Heart left ventricle (tissue), 16 donors: Measurements from ENCODE around the gene PPIB. TPM values are rescaled to one million over a fixed set of nuclear protein-coding genes. Genes with fewer than 3 reads are reported as not detected.

Experiments
- ATAC-seq, 4 donors: fragments of 200-7000 bp; cut with Tn5 transposase; one replicate each; pipeline ENCODE4 v1.9.1; 2020 to 2022; ENCODE audit warnings: moderate library complexity in 4 of 4, mild to moderate bottlenecking in 3 of 4, moderate number of reproducible peaks in 1 of 4
- DNase-seq, 5 donors: peaks; one replicate each; pipeline ENCODE4 v3.0.0-alpha.2; 2020
- H3K27ac ChIP-seq, 12 donors: fragments of 200-600 bp; sonication (generic) in 4 of 12; one replicate each; pipeline versions ENCODE4 v1.5.0 to v1.8.0; 2016 to 2022; ENCODE audit warnings: mild to moderate bottlenecking in 2 of 12
- H3K27me3 ChIP-seq, 9 donors: fragments of 200-600 bp; sonication (generic) in 2 of 9; one replicate each; pipeline versions ENCODE4 v1.5.1 to v1.8.0; 2016 to 2022; ENCODE audit warnings: mild to moderate bottlenecking in 3 of 9
- H3K36me3 ChIP-seq, 9 donors: fragments of 200-600 bp; sonication (generic) in 2 of 9; one replicate each; pipeline versions ENCODE4 v1.5.0 to v1.8.0; 2018 to 2022; ENCODE audit warnings: mild to moderate bottlenecking in 2 of 9
- H3K4me1 ChIP-seq, 12 donors: fragments of 200-600 bp; sonication (generic) in 4 of 12; one replicate each; pipeline versions ENCODE4 v1.5.0 to v1.8.0; 2016 to 2022; ENCODE audit warnings: mild to moderate bottlenecking in 3 of 12
- H3K4me3 ChIP-seq, 12 donors: fragments of 200-600 bp; sonication (generic) in 4 of 12; one replicate each; pipeline versions ENCODE4 v1.5.0 to v1.8.0; 2017 to 2022; ENCODE audit warnings: mild to moderate bottlenecking in 9 of 12, moderate library complexity in 4 of 12
- H3K9me3 ChIP-seq, 12 donors: fragments of 200-600 bp; sonication (generic) in 4 of 12; one replicate each; pipeline versions ENCODE4 v1.5.0 to v1.8.0; 2016 to 2022; ENCODE audit warnings: mild to moderate bottlenecking in 1 of 12
- POLR2A ChIP-seq, 2 donors: fragments of 450-650 bp; IDR thresholded peaks; one replicate each; pipeline ENCODE4 v1.6.1; 2017; ENCODE audit warnings: antibody characterized with exemption in 2 of 2, mild to moderate bottlenecking in 2 of 2, moderate library complexity in 2 of 2
- WGBS, 4 donors: extraction: QIAGEN DNeasy Blood & Tissue Kit in 2 of 4; methylation state at CpG; one replicate each; pipeline versions ENCODE4 v1.1.5 to v1.1.7; 2013 to 2018; 5-methylcytosine and 5-hydroxymethylcytosine counted together
- intact Hi-C, 10 donors: fragments of 100-400 bp; cut with DNase I; formaldehyde crosslinking; loops; one replicate each; pipeline versions ENCODE4 v1.11.1 to v1.14.2; 2022
- long read RNA-seq, 3 donors: library from polyadenylated mRNA; unstranded; transcript quantifications; one replicate each; pipeline ENCODE4 v2.0.0, GENCODE V29; 2020 to 2021
- polyA plus RNA-seq, 2 donors: library from polyadenylated mRNA; stranded (reverse); fragments of 200-250 nt; gene quantifications; one replicate each; pipeline ENCODE4 v1.2.3, GENCODE V29; 2013
- total RNA-seq, 9 donors: library from RNA; depleted of rRNA in 2 of 9; stranded (reverse); fragments of >200 nt in 2 of 9; fragmentation: NEBNext Ultra II Directional in 3 of 9; extraction: Animal tissue kit (Norgen Biotek cat#: 25700) in 3 of 9; gene quantifications; one replicate each; pipeline versions ENCODE4 v1.1.0 to v1.2.4, GENCODE V29; 2016 to 2023
- TF ChIP-seq, protein P1 (sequence below), 12 donors: fragments of 200-600 bp; sonication (generic) in 4 of 12; IDR thresholded peaks; one replicate each; pipeline versions ENCODE4 v1.5.0 to v1.8.0; 2018 to 2022; ENCODE audit warnings: antibody characterized with exemption in 12 of 12, mild to moderate bottlenecking in 5 of 12
- donor health status: ischemic (EF 13 %, LVEDD 7.1; RV severe dilation, severe dysfunction).
- donor health status: healthy with polysubstance abuse.
- donor health status: DM: no; HTN: yes; CAD: no.
- donor health status: DM: no; HTN: no; CAD: no.
- donor health status: ischemic (EF 25% LVEDD 6.9; RV normal size, moderate dysfunction).
- donor health status: ischemic (EF 25% LVEDD 5.7; RV mildly dilated, moderate dysfunction).
- donor health status: healthy.
- donor health status: DM: yes; HTN: yes; CAD: no.
- donor health status: ischemic (EF 35%, LVEDD 5.7; RV mildly dilated, moderate dysfunction).
- donor health status: nonischemic (EF 11% LVEDD 7.7; RV severe dilation, severe dysfunction).
- donor health status: DM: yes; HTN: yes; CAD: no.
- donor health status: PGD.
- donor health status: ischemic (EF 29% LVEDD 5.4; RV normal size, mild dysfunction).
- donor health status: nonischemic (EF 23%, LVEDD 6.1; RV moderate dilation, normal function).

The PPIB gene
- total RNA-seq (100 to 1,000 TPM in 5 of 9 donors, 10 to 100 TPM in 4; 73.7 to 239 (median 113) TPM), polyA plus RNA-seq (100 to 1,000 TPM; 142 to 341 TPM)
- long read RNA-seq, donor 1, transcript PPIB-201 (5 exons, 1,081 nt), result major isoform, 65 of 74 reads
- long read RNA-seq, donor 1, partial matches to known transcripts, result 2 of 74 reads
- long read RNA-seq, donor 1, other reads (novel, unspliced or antisense), result 5 of 74 reads
- long read RNA-seq, donor 2, transcript PPIB-201 (5 exons, 1,081 nt), result major isoform, 121 of 128 reads
- long read RNA-seq, donor 2, partial matches to known transcripts, result 3 of 128 reads
- long read RNA-seq, donor 2, other reads (novel, unspliced or antisense), result 4 of 128 reads
- long read RNA-seq, donor 3, transcript PPIB-201 (5 exons, 1,081 nt), result major isoform, 71 of 77 reads
- long read RNA-seq, donor 3, partial matches to known transcripts, result 2 of 77 reads
- long read RNA-seq, donor 3, other reads (novel, unspliced or antisense), result 4 of 77 reads

DNA sequence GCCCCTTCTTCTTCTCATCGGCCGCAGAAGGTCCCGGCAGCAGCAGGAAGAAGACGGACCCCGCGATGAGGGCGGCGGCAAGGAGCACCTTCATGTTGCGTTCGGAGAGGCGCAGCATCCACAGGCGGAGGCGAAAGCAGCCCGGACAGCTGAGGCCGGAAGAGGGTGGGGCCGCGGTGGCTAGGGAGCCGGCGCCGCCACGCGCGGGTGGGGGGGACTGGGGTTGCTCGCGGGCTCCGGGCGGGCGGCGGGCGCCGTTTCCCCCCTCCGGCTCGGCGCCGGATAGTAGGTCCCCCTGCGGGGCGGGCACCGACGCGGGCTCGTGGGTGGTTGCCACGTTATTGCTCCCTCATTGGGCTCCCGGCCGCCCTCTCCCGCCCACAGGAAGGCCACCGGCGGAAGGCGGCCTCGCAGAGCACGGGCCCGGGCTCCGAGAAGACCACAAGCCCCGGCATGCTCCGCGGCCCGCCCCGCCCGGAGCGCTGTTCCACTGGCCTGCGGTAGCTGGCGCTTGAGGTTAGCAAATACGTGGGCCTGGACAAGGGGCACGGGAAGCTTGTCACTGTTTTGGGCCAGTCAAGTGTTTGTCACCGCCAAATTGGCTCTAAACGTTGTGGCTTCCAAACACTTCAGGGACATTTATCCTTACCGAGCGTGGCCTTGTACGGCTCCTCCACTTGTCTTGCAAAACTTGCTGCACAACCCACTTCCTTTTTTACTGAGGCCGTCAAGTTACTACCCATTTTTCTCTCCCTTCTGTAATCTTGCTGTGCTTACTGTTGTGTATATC, at the start of gene PPIB:
Gene PPIB, minus strand, starts transcription at position 154 of the 790 bp plus-strand sequence. Its CDS starts 36 bp downstream, at position 118.
- peaks cover 11 to 58% (median 44%) of the 10 kb centered on the region in 12 donors for H3K4me1 ChIP-seq
- intact Hi-C loops, result loop anchor here in 4 of 10 donors (2.0 to 5.0 kb wide), 2 partner anchors 68 to 194 kb away; partner anchors contain the start of genes CSNK1G1 (in 4 of the 4) and SNX1 (in 1 of the 4)
- 1% methylated on average over 11 to 69 of the region's 69 CpGs for whole genome bisulfite sequencing, 4 donors

DNA sequence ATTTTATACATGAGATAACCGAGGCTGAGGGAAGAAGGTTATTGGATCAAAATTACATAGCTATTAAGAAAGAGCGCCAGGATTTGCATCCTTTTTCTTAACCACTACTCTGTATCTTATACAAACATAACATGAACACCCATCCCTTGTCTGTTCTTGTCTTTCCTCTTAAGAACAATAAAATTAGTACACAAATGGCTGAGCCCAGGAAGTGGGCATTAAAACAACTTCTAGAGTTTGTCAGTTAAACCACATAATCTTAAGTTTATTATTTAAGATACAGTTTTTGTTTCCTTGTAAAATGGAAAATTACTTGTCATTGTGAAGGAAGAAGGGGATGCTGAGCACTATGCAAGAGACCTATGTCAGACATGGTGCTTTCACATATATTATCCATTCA, 48.9 kb upstream of the PPIB start:
- 93 to 98% (median 98%) methylated on average over 2 of the region's 2 CpGs for WGBS, 4 donors
- Histone ChIP-seq H3K36me3 (peaks cover 0 to 39% (median 28%) of the 10 kb centered on the region in 9 donors), H3K4me3 (no peak overlapping the region), H3K4me1 (peaks cover 0 to 7% (median 0%) of the 10 kb centered on the region in 12 donors), H3K9me3 (no peaks in the 10 kb centered on the region), H3K27ac (no peak overlapping the region), H3K27me3 (no peaks in the 10 kb centered on the region)
- intact Hi-C loops, result loop anchor here in 7 of 10 donors (5.0 to 10.0 kb wide), 5 partner anchors 133 to 473 kb away; partner anchors contain the start of gene CSNK1G1 (in 5 of the 7)
- DNase-seq (no peak), ATAC-seq (no peak)
- TF ChIP-seq, protein P1, sequence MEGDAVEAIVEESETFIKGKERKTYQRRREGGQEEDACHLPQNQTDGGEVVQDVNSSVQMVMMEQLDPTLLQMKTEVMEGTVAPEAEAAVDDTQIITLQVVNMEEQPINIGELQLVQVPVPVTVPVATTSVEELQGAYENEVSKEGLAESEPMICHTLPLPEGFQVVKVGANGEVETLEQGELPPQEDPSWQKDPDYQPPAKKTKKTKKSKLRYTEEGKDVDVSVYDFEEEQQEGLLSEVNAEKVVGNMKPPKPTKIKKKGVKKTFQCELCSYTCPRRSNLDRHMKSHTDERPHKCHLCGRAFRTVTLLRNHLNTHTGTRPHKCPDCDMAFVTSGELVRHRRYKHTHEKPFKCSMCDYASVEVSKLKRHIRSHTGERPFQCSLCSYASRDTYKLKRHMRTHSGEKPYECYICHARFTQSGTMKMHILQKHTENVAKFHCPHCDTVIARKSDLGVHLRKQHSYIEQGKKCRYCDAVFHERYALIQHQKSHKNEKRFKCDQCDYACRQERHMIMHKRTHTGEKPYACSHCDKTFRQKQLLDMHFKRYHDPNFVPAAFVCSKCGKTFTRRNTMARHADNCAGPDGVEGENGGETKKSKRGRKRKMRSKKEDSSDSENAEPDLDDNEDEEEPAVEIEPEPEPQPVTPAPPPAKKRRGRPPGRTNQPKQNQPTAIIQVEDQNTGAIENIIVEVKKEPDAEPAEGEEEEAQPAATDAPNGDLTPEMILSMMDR (IDR thresholded peaks at IDR 0.05), result no peak
- no peak for TF ChIP-seq POLR2A (IDR thresholded peaks at IDR 0.05)

More for the DNA sequence above, at the start of gene PPIB:
- Histone ChIP-seq H3K4me3 (peak within 1 kb of the TSS; percentile 67 to 95 (median 84)), H3K27me3 (no peaks in the 10 kb centered on the region), H3K9me3 (no peaks in the 10 kb centered on the region), H3K36me3 (peaks cover 0 to 39% (median 36%) of the 10 kb centered on the region in 9 donors), H3K27ac (peak within 1 kb of the TSS; percentile 72 to 95 (median 90))
- peak; percentile 97 to 100 (median 99) for DNase-seq
- TF ChIP-seq, protein P1 (IDR thresholded peaks at IDR 0.05), result peak in 11 of 12 donors; percentile 20 to 76 (median 43)
- peak; percentile 41 to 72 for TF ChIP-seq POLR2A (IDR thresholded peaks at IDR 0.05)
- ATAC-seq, result peak; percentile 94 to 97 (median 96)

DNA sequence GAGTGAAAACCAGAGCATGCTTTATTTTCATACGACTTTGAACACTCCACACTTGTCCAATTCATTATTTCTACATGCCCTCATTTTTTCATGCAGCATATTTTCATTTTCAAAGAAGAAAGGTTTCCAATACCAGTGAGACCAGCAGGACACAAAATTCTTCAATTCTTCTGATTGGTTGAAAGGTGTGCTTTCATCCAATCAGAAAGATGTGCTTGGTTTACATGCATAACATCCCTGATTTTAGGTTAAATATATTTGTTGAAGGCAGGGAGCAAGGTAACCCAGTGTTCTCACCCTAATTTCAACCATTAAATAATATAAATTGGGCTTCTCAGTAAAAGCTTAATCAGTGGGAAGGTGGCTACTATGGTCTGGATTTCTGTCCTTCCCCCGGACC, 47.5 kb upstream of the PPIB start:
- no peak overlapping the region for H3K27ac ChIP-seq
- H3K4me3 ChIP-seq, result no peak overlapping the region
- TF ChIP-seq POLR2A (IDR thresholded peaks at IDR 0.05), result no peak
- TF ChIP-seq, protein P1 (IDR thresholded peaks at IDR 0.05), result no peak
- H3K9me3 ChIP-seq, result no peaks in the 10 kb centered on the region
- ATAC-seq (no peak), DNase-seq (no peak)
- WGBS, 4 donors, result 78 to 87% (median 81%) methylated on average over 2 of the region's 2 CpGs
- H3K4me1 ChIP-seq, result no peaks in the 10 kb centered on the region
- H3K27me3 ChIP-seq, result no peaks in the 10 kb centered on the region
- intact Hi-C loops, result loop anchor here in 7 of 10 donors (5.0 to 10.0 kb wide), 5 partner anchors 134 to 474 kb away; partner anchors contain the start of gene CSNK1G1 (in 5 of the 7)
- peaks cover 0 to 39% (median 31%) of the 10 kb centered on the region in 9 donors for H3K36me3 ChIP-seq
